SK-N-SH treated with all-trans-retinoic acid at 6 μM for 48 hours (cell line): Measurements from ENCODE around the gene SLC5A5.
A peak's percentile ranks its signal among the peaks of the same experiment; 100 is the strongest.

ENCODE experiments used
- ATAC-seq: fragments of 200-7000 bp; cut with Tn5 transposase; 3 replicates; pipeline ENCODE4 v1.9.1; 2020; ENCODE audit warnings: mild to moderate bottlenecking, moderate library complexity
- BACH2 ChIP-seq: fragments of 250-450 bp; sonication (Bioruptor Pico); IDR thresholded peaks from 2 replicates; pipeline ENCODE4 v1.9.0; 2021; ENCODE audit warnings: mild to moderate bottlenecking, borderline replicate concordance
- CSDC2 ChIP-seq: fragments of 250-450 bp; sonication (Bioruptor Pico); IDR thresholded peaks from 2 replicates; pipeline ENCODE4 v1.5.0; 2020; ENCODE audit warnings: mild to moderate bottlenecking, moderate library complexity
- CSRNP3 ChIP-seq: fragments of 250-450 bp; sonication (Bioruptor Pico); IDR thresholded peaks from 2 replicates; pipeline ENCODE4 v1.5.1; 2021; ENCODE audit warnings: mild to moderate bottlenecking, moderate library complexity
- ESRRG ChIP-seq: fragments of 250-450 bp; sonication (Bioruptor Pico); IDR thresholded peaks from 2 replicates; pipeline ENCODE4 v1.6.1; 2021; ENCODE audit warnings: mild to moderate bottlenecking
- GLIS3 ChIP-seq: fragments of 250-450 bp; sonication (Bioruptor Pico); IDR thresholded peaks from 2 replicates; pipeline ENCODE4 v1.5.0; 2020; ENCODE audit warnings: mild to moderate bottlenecking, moderate library complexity
- ISL1 ChIP-seq: fragments of 250-450 bp; sonication (Bioruptor Pico); IDR thresholded peaks from 2 replicates; pipeline ENCODE4 v2.1.2; 2022; ENCODE audit warnings: mild to moderate bottlenecking, moderate library complexity
- POU6F1 ChIP-seq: fragments of 250-450 bp; sonication (Bioruptor Pico); IDR thresholded peaks from 2 replicates; pipeline ENCODE4 v1.8.0; 2021; ENCODE audit warnings: low read depth, mild to moderate bottlenecking, moderate library complexity, borderline replicate concordance
- PPARA ChIP-seq: fragments of 250-450 bp; sonication (Bioruptor Pico); IDR thresholded peaks from 2 replicates; pipeline ENCODE4 v1.5.0; 2020; ENCODE audit warnings: mild to moderate bottlenecking, borderline replicate concordance
- RARB ChIP-seq: fragments of 250-450 bp; sonication (Bioruptor Pico); IDR thresholded peaks from 2 replicates; pipeline ENCODE4 v1.8.0; 2021; ENCODE audit warnings: mild to moderate bottlenecking, moderate library complexity
- SNAI2 ChIP-seq: fragments of 250-450 bp; sonication (Bioruptor Pico); IDR thresholded peaks from 2 replicates; pipeline ENCODE4 v1.5.0; 2020; ENCODE audit warnings: mild to moderate bottlenecking, moderate library complexity
- TCF4 ChIP-seq: fragments of 250-450 bp; sonication (Bioruptor Pico); IDR thresholded peaks from 2 replicates; pipeline ENCODE4 v1.8.0; 2021; ENCODE audit warnings: mild to moderate bottlenecking, moderate library complexity, borderline replicate concordance
- TOX ChIP-seq: fragments of 250-450 bp; sonication (Bioruptor Pico); IDR thresholded peaks from 2 replicates; pipeline ENCODE4 v1.8.0; 2021; ENCODE audit warnings: mild to moderate bottlenecking, moderate library complexity, borderline replicate concordance
- TSHZ2 ChIP-seq: fragments of 250-450 bp; sonication (Bioruptor Pico); IDR thresholded peaks from 2 replicates; pipeline ENCODE4 v1.5.0; 2020; ENCODE audit warnings: mild to moderate bottlenecking, moderate library complexity
- ZC3H10 ChIP-seq: fragments of 250-450 bp; sonication (Bioruptor Pico); IDR thresholded peaks from 2 replicates; pipeline ENCODE4 v1.5.1; 2021; ENCODE audit warnings: mild to moderate bottlenecking, moderate library complexity
- ZFP3 ChIP-seq: fragments of 250-450 bp; sonication (Bioruptor Pico); IDR thresholded peaks from 2 replicates; pipeline ENCODE4 v1.5.0; 2020; ENCODE audit warnings: mild to moderate bottlenecking, moderate library complexity
- ZFP30 ChIP-seq: fragments of 450-650 bp; formaldehyde crosslinking; IDR thresholded peaks from 2 replicates; pipeline ENCODE4 v1.5.0; 2022; ENCODE audit warnings: mild to moderate bottlenecking, moderate library complexity
- ZNF565 ChIP-seq: fragments of 450-650 bp; formaldehyde crosslinking; conservative IDR thresholded peaks from 2 replicates; pipeline ENCODE4 v1.5.0; 2020; ENCODE audit warnings: low read depth, mild to moderate bottlenecking, moderate library complexity
- ZNF70 ChIP-seq: fragments of 450-650 bp; formaldehyde crosslinking; IDR thresholded peaks from 2 replicates; pipeline ENCODE4 v1.5.0; 2020; ENCODE audit warnings: mild to moderate bottlenecking, moderate library complexity
- ZNF8 ChIP-seq: fragments of 450-650 bp; formaldehyde crosslinking; IDR thresholded peaks from 2 replicates; pipeline ENCODE4 v1.5.0; 2020; ENCODE audit warnings: mild to moderate bottlenecking, moderate library complexity
- TF ChIP-seq, protein P1 (sequence below): fragments of 250-450 bp; sonication (Bioruptor Pico); IDR thresholded peaks from 2 replicates; pipeline ENCODE4 v1.5.1; 2020; ENCODE audit warnings: low read depth, mild to moderate bottlenecking, moderate library complexity

SLC5A5 gene

DNA sequence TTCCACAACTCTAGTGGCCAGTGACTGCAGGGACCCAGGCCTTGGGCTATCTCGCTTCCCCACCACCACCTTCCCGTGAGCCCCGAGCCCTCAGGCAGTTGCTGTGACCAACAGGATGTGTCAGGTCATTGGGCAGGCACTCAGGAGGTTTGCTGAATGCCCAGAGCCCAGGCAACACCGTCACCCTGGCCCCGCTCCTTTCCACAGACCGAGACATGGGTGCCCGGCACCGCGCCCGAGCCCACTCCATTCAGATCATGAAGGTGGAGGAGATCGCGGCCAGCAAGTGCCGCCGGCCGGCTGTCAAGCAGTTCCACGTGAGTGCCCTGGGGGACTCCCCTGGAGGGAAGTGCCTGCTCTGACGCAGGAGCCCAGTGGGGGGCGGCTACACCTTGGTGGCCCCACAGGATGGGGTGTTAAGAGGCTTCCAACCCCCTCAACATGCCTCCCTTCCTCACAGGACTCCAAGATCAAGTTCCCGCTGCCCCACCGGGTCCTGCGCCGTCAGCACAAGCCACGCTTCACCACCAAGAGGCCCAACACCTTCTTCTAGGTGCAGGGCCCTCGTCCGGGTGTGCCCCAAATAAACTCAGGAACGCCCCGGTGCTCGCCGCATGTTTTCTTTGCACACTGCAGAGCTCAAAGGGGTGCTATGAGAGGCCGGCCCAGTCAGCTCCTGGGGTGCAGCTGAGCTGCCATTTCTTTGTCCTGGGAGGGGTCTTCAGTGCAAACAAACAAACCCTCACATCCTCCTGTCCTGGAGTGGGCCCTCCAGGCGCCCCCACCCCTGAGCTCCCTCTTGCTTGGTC lies 8.8 kb upstream of the SLC5A5 start:
- no peak for ATAC-seq
- no peak for TF ChIP-seq CSDC2 (CRISPR knock-in tag)
- TF ChIP-seq TCF4 = no peak
- no peak for TF ChIP-seq ZFP3 (CRISPR knock-in tag)
- TF ChIP-seq PPARA (CRISPR knock-in tag) = no peak
- TF ChIP-seq, protein P1, sequence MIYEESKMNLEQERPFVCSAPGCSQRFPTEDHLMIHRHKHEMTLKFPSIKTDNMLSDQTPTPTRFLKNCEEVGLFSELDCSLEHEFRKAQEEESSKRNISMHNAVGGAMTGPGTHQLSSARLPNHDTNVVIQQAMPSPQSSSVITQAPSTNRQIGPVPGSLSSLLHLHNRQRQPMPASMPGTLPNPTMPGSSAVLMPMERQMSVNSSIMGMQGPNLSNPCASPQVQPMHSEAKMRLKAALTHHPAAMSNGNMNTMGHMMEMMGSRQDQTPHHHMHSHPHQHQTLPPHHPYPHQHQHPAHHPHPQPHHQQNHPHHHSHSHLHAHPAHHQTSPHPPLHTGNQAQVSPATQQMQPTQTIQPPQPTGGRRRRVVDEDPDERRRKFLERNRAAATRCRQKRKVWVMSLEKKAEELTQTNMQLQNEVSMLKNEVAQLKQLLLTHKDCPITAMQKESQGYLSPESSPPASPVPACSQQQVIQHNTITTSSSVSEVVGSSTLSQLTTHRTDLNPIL (CRISPR knock-in tag) = no peak
- no peak for TF ChIP-seq TSHZ2 (CRISPR knock-in tag)
- no peak for TF ChIP-seq SNAI2 (CRISPR knock-in tag)
- TF ChIP-seq ESRRG = no peak
- no peak for TF ChIP-seq ISL1 (CRISPR knock-in tag)
- no peak for TF ChIP-seq ZC3H10
- TF ChIP-seq TOX (CRISPR knock-in tag) = no peak
- no peak for TF ChIP-seq ZFP30 (CRISPR knock-in tag)
- no peak for TF ChIP-seq GLIS3 (CRISPR knock-in tag)
- TF ChIP-seq ZNF565 (CRISPR knock-in tag) = no peak
- no peak for TF ChIP-seq ZNF8 (CRISPR knock-in tag)
- TF ChIP-seq BACH2 (CRISPR knock-in tag) = no peak
- TF ChIP-seq RARB (CRISPR knock-in tag) = no peak

DNA sequence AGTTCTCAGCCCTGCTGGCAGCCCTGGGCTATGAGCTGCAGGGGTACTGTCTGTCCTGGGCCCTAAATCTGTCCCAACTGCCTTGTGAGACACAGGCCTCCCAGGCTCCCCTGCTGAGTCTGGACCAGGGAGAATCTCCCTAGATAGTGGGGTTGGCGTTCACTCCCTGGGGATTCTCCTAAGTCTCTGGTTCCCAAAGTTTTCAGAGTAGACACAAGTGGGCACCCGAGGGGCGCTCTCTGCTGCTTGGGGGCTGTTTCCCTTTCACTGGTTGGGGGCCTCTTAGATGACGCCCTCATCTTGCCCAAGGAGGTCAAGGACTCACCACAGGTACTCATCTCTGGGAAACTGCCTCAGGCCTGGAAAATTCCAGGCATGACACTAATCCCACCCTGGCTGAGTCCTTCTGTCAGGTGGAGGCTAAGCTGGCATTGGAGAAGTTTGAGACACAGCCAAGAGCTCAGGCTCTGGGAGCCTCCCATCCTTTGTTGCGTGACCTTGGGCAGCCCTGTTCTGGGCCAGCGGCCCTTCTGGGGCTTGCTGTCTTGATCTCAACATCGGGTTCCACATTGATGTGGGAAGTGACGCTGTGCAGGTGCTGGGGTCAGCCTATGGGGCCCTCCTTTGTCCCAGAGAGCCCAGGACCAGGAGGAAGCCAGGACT lies 8.1 kb upstream of the SLC5A5 start:
- TF ChIP-seq CSRNP3 (CRISPR knock-in tag) (no peak), POU6F1 (CRISPR knock-in tag) (no peak), ZNF70 (CRISPR knock-in tag) (no peak), CSDC2 (CRISPR knock-in tag) (no peak), ISL1 (CRISPR knock-in tag) (no peak)
- no peak for ATAC-seq

DNA sequence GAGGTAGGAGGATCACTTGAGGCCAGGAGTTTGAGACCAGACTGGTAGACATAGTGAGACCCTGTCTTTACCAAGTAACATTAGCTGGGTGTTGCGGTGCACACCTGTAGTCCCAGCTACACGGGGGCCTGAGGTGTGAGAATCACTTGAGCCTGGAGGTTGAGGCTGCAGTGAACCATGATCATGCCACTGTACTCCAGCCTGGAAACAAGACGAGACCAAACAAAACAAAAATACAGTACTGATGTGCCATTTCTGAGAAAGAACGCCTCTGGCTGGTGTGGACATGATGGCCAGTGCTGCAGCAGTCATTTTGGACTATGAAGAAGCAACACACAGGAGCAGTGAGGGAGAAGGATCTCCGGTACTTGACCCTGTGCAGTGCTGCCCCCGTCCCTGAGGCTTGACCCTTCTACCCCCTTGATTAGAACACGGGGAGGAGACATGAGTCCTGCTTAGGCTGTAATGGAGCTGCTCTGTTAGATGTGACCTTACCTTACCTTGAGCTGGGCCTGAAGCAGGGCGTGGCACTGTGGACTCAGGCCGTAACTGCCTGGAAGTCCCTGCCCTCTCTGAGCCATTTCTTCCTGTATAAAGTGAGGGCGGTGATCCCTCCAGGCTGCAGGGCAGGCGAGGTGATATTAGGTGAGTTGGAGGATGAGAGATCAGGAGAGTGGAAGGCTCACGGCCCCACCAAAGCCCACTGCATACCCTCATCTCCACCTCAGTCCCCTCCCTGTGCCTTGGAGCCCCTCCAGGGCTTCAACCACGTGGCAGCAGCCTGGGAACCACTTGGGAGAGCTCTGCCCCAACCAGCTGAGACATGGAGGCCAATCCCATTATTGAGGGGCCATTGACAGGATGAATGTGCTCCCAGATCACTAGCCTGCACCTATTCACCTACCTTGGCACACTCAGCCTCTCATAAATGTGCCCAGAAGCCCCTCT lies 6.1 kb upstream of the SLC5A5 start:
- TF ChIP-seq ISL1 (CRISPR knock-in tag) = no peak
- peak; percentile 43; the same call in 1 of the 2 replicates for TF ChIP-seq ESRRG
- TF ChIP-seq TOX (CRISPR knock-in tag) = no peak
- TF ChIP-seq, protein P1 (CRISPR knock-in tag) = no peak
- TF ChIP-seq GLIS3 (CRISPR knock-in tag) = no peak

More for the DNA sequence above, 6.1 kb upstream of the SLC5A5 start:
- peak; percentile 21 for ATAC-seq
